ENCODE results near the gene PARP8. TPM values are rescaled to one million over a fixed set of nuclear protein-coding genes. Genes with fewer than 3 reads are reported as not detected.

PARP8 gene
- total RNA-seq, 3 donors from 2014 or later, result 24.3 to 41.7 (median 26.2) TPM

GRCh38 chr5:50738864-50739263 lies 72.4 kb downstream of the PARP8 start:
- Histone ChIP-seq H3K9me3 (no peaks in the 10 kb centered on the region), H3K27ac (no peak overlapping the region), H3K4me1 (no peaks in the 10 kb centered on the region), H3K36me3 (no peaks in the 10 kb centered on the region), H3K27me3 (no peaks in the 10 kb centered on the region), H3K4me3 (no peak overlapping the region)
- intact Hi-C loops (cut with DNase I; ENCODE audit: low total_unique reads), result no loop called here
- DNase-seq (ENCODE audit: low spot score in 2 of 2), result no peak
- no peak for TF ChIP-seq POLR2AphosphoS5 (IDR thresholded peaks at IDR 0.05)
- TF ChIP-seq, protein P1, sequence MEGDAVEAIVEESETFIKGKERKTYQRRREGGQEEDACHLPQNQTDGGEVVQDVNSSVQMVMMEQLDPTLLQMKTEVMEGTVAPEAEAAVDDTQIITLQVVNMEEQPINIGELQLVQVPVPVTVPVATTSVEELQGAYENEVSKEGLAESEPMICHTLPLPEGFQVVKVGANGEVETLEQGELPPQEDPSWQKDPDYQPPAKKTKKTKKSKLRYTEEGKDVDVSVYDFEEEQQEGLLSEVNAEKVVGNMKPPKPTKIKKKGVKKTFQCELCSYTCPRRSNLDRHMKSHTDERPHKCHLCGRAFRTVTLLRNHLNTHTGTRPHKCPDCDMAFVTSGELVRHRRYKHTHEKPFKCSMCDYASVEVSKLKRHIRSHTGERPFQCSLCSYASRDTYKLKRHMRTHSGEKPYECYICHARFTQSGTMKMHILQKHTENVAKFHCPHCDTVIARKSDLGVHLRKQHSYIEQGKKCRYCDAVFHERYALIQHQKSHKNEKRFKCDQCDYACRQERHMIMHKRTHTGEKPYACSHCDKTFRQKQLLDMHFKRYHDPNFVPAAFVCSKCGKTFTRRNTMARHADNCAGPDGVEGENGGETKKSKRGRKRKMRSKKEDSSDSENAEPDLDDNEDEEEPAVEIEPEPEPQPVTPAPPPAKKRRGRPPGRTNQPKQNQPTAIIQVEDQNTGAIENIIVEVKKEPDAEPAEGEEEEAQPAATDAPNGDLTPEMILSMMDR (IDR thresholded peaks at IDR 0.05), result no peak

DNA sequence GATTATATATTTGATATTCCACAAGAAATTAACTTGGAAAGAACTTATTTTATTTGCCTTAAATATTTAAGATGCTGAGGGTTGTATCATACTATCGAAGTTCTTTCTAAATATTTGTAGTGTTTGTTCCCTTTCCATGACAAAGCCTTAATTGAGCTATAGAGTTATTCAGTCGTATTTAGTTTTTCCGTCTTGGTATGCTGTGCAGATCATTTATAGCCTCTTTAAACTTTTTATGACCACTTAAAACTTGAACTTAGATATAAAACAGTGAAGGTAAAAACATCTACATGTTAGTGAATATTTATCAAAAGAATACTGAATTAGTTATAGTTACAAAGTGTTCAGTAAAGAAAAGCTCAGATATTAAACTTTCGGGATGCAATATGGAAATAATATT lies 74.4 kb downstream of the PARP8 start:
- Histone ChIP-seq H3K4me1 (no peaks in the 10 kb centered on the region), H3K27me3 (no peaks in the 10 kb centered on the region), H3K9me3 (no peaks in the 10 kb centered on the region), H3K36me3 (no peaks in the 10 kb centered on the region), H3K27ac (no peak overlapping the region), H3K4me3 (no peak overlapping the region)
- intact Hi-C loops (cut with DNase I; ENCODE audit: low total_unique reads), result no loop called here
- no peak for TF ChIP-seq POLR2A (IDR thresholded peaks at IDR 0.05)
- DNase-seq (ENCODE audit: low spot score in 2 of 2), result no peak

- no peaks in the 10 kb centered on the region for H3K4me1 ChIP-seq
- intact Hi-C loops (cut with DNase I; ENCODE audit: low total_unique reads), result no loop called here
- TF ChIP-seq, protein P1 (IDR thresholded peaks at IDR 0.05), result no peak
- no peak for TF ChIP-seq POLR2A (IDR thresholded peaks at IDR 0.05)
- TF ChIP-seq POLR2AphosphoS5 (IDR thresholded peaks at IDR 0.05), result no peak
Observed at GRCh38 chr5:50744776-50745175, 78.3 kb downstream of the PARP8 start.

DNA sequence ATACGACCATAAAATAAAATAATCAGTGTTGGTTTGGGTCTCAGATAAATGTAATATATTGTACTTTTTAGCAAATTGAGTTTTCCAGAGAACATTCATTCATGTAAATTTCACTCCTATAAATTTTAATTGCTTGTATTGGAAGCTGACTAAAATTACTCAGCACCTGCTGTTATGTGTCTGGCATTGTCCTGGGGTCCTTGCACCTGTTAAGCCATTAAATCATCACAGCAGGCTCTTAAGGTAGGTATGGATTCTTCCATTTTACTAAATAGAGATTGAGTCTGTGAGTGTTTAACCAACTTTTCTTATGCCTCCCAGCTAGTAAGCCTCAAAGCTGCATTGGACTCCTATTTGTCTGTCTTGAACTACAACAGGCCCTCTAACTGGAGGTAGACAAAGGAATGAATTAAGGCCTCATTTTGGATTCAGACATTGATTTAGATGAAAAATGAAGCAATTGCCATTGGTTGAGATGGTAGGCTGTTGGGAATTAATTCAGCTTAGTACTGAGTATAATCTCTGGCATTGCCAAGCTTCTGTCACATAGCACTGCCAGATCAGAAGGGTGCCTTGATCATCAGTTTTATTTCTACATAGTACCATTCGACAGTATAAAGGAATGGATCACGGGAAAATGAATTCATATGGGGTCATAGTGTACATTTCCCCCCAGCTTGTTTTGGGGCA lies 78.9 kb downstream of the PARP8 start:
- TF ChIP-seq POLR2A (IDR thresholded peaks at IDR 0.05), result no peak
- TF ChIP-seq POLR2AphosphoS5 (IDR thresholded peaks at IDR 0.05), result no peak
- TF ChIP-seq, protein P1 (IDR thresholded peaks at IDR 0.05), result no peak
- Histone ChIP-seq H3K9me3 (no peaks in the 10 kb centered on the region), H3K27ac (peak overlapping the region in 1 of 2 donors; percentile 2), H3K4me1 (no peaks in the 10 kb centered on the region), H3K27me3 (no peaks in the 10 kb centered on the region), H3K4me3 (peak overlapping the region; percentile 20 to 34 (median 34)), H3K36me3 (no peaks in the 10 kb centered on the region)
- DNase-seq (ENCODE audit: low spot score in 2 of 2), result no peak
- intact Hi-C loops (cut with DNase I; ENCODE audit: low total_unique reads), result no loop called here

More at GRCh38 chr5:50744776-50745175, 78.3 kb downstream of the PARP8 start:
- Histone ChIP-seq H3K36me3 (no peaks in the 10 kb centered on the region), H3K4me3 (peak overlapping the region; percentile 20 to 34 (median 34)), H3K27ac (peak overlapping the region in 1 of 2 donors; percentile 2), H3K9me3 (no peaks in the 10 kb centered on the region), H3K27me3 (no peaks in the 10 kb centered on the region)
- no peak for DNase-seq (ENCODE audit: low spot score in 2 of 2)

DNA sequence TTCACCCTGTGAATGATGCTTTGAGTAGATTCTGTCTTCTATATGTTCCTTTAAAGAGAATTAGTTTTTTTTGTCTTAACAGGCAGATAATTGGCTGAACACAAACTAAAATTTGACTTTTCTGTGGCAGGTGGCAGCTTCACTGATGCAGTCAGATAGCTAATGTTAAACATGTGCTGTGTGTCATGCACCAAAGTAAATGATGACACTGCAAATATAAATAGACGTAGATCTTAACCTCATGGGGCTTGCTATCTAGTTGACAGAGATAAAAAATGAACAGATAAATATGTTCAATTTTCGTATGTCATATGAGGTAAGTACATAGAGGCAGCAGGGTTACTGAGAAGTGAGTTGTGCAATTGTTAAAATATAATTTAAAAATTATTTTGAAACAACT lies 82.7 kb downstream of the PARP8 start:
- intact Hi-C loops (cut with DNase I; ENCODE audit: low total_unique reads), result no loop called here
- DNase-seq (ENCODE audit: low spot score in 2 of 2), result no peak
- Histone ChIP-seq H3K27ac (no peak overlapping the region), H3K36me3 (no peaks in the 10 kb centered on the region), H3K27me3 (no peaks in the 10 kb centered on the region), H3K9me3 (no peaks in the 10 kb centered on the region), H3K4me3 (no peak overlapping the region), H3K4me1 (no peaks in the 10 kb centered on the region)
- TF ChIP-seq POLR2AphosphoS5 (IDR thresholded peaks at IDR 0.05), result no peak
- TF ChIP-seq POLR2A (IDR thresholded peaks at IDR 0.05), result no peak
- TF ChIP-seq, protein P1 (IDR thresholded peaks at IDR 0.05), result no peak
